ENCODE results near the gene GPR17.

DNA sequence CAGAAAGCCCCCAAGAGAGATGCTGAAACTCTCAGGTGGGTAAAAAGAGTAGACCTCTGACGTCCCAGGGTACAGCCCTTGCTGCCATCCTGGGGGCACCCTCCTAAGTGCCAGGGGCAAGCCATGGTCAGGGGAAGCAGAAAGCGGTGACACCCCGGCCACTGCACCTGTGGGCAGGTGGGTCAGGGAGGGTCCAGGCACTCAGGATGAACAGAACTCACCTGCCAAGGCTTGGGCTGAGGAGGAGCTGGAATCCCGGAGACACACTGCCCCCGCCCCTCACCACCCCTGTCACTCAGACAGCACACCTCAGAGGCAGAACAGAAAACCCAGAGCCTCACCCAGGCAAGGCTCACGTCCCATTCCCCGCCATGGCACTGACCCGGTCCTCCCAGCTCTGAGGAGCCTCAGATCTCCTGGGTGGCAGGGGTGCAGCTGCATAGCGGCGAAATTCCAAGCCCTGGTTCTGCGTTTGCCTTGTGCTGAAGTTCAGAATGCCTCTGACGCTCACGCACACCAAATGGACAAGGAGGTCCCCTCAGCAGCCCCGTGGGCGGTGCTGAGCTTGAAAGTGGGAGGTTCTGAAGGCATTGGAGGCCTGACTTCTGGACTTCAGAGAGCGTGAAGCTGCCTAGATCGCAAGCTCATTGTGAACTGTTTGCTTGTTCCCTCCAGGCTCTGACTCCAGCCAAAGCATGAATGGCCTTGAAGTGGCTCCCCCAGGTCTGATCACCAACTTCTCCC, 4.3 kb downstream of the GPR17 start:
- TF ChIP-seq, protein P1, sequence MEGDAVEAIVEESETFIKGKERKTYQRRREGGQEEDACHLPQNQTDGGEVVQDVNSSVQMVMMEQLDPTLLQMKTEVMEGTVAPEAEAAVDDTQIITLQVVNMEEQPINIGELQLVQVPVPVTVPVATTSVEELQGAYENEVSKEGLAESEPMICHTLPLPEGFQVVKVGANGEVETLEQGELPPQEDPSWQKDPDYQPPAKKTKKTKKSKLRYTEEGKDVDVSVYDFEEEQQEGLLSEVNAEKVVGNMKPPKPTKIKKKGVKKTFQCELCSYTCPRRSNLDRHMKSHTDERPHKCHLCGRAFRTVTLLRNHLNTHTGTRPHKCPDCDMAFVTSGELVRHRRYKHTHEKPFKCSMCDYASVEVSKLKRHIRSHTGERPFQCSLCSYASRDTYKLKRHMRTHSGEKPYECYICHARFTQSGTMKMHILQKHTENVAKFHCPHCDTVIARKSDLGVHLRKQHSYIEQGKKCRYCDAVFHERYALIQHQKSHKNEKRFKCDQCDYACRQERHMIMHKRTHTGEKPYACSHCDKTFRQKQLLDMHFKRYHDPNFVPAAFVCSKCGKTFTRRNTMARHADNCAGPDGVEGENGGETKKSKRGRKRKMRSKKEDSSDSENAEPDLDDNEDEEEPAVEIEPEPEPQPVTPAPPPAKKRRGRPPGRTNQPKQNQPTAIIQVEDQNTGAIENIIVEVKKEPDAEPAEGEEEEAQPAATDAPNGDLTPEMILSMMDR (conservative IDR thresholded peaks at IDR 0.05; ENCODE audit: low read depth in 2 of 2) = no peak
- TF ChIP-seq, protein P2, sequence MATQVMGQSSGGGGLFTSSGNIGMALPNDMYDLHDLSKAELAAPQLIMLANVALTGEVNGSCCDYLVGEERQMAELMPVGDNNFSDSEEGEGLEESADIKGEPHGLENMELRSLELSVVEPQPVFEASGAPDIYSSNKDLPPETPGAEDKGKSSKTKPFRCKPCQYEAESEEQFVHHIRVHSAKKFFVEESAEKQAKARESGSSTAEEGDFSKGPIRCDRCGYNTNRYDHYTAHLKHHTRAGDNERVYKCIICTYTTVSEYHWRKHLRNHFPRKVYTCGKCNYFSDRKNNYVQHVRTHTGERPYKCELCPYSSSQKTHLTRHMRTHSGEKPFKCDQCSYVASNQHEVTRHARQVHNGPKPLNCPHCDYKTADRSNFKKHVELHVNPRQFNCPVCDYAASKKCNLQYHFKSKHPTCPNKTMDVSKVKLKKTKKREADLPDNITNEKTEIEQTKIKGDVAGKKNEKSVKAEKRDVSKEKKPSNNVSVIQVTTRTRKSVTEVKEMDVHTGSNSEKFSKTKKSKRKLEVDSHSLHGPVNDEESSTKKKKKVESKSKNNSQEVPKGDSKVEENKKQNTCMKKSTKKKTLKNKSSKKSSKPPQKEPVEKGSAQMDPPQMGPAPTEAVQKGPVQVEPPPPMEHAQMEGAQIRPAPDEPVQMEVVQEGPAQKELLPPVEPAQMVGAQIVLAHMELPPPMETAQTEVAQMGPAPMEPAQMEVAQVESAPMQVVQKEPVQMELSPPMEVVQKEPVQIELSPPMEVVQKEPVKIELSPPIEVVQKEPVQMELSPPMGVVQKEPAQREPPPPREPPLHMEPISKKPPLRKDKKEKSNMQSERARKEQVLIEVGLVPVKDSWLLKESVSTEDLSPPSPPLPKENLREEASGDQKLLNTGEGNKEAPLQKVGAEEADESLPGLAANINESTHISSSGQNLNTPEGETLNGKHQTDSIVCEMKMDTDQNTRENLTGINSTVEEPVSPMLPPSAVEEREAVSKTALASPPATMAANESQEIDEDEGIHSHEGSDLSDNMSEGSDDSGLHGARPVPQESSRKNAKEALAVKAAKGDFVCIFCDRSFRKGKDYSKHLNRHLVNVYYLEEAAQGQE (IDR thresholded peaks at IDR 0.05; ENCODE audit: unreplicated experiment) = no peak
- TF ChIP-seq POLR2AphosphoS5 (IDR thresholded peaks at IDR 0.05; ENCODE audit: low read depth) = no peak
- TF ChIP-seq EZH2phosphoT487 (IDR thresholded peaks at IDR 0.05; ENCODE audit: unreplicated experiment) = no peak
- no peak for TF ChIP-seq EZH2 (IDR thresholded peaks at IDR 0.05; ENCODE audit: low read depth, unreplicated experiment)
- TF ChIP-seq ZNF114 (CRISPR knock-in tag; IDR thresholded peaks at IDR 0.05) = no peak
- no peak for TF ChIP-seq JUNB (IDR thresholded peaks at IDR 0.05; ENCODE audit: unreplicated experiment)
- no peak for TF ChIP-seq NANOG (IDR thresholded peaks at IDR 0.05; ENCODE audit: borderline replicate concordance)
- TF ChIP-seq STAT1 (IDR thresholded peaks at IDR 0.05; ENCODE audit: unreplicated experiment) = no peak
- no peak for TF ChIP-seq CREB1 (CRISPR knock-in tag; IDR thresholded peaks at IDR 0.05; ENCODE audit: low read depth)
- TF ChIP-seq, protein P3, sequence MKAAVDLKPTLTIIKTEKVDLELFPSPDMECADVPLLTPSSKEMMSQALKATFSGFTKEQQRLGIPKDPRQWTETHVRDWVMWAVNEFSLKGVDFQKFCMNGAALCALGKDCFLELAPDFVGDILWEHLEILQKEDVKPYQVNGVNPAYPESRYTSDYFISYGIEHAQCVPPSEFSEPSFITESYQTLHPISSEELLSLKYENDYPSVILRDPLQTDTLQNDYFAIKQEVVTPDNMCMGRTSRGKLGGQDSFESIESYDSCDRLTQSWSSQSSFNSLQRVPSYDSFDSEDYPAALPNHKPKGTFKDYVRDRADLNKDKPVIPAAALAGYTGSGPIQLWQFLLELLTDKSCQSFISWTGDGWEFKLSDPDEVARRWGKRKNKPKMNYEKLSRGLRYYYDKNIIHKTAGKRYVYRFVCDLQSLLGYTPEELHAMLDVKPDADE (IDR thresholded peaks at IDR 0.05) = no peak
- no peak for TF ChIP-seq ZNF331 (CRISPR knock-in tag; IDR thresholded peaks at IDR 0.05; ENCODE audit: low read depth)
- TF ChIP-seq, protein P4, sequence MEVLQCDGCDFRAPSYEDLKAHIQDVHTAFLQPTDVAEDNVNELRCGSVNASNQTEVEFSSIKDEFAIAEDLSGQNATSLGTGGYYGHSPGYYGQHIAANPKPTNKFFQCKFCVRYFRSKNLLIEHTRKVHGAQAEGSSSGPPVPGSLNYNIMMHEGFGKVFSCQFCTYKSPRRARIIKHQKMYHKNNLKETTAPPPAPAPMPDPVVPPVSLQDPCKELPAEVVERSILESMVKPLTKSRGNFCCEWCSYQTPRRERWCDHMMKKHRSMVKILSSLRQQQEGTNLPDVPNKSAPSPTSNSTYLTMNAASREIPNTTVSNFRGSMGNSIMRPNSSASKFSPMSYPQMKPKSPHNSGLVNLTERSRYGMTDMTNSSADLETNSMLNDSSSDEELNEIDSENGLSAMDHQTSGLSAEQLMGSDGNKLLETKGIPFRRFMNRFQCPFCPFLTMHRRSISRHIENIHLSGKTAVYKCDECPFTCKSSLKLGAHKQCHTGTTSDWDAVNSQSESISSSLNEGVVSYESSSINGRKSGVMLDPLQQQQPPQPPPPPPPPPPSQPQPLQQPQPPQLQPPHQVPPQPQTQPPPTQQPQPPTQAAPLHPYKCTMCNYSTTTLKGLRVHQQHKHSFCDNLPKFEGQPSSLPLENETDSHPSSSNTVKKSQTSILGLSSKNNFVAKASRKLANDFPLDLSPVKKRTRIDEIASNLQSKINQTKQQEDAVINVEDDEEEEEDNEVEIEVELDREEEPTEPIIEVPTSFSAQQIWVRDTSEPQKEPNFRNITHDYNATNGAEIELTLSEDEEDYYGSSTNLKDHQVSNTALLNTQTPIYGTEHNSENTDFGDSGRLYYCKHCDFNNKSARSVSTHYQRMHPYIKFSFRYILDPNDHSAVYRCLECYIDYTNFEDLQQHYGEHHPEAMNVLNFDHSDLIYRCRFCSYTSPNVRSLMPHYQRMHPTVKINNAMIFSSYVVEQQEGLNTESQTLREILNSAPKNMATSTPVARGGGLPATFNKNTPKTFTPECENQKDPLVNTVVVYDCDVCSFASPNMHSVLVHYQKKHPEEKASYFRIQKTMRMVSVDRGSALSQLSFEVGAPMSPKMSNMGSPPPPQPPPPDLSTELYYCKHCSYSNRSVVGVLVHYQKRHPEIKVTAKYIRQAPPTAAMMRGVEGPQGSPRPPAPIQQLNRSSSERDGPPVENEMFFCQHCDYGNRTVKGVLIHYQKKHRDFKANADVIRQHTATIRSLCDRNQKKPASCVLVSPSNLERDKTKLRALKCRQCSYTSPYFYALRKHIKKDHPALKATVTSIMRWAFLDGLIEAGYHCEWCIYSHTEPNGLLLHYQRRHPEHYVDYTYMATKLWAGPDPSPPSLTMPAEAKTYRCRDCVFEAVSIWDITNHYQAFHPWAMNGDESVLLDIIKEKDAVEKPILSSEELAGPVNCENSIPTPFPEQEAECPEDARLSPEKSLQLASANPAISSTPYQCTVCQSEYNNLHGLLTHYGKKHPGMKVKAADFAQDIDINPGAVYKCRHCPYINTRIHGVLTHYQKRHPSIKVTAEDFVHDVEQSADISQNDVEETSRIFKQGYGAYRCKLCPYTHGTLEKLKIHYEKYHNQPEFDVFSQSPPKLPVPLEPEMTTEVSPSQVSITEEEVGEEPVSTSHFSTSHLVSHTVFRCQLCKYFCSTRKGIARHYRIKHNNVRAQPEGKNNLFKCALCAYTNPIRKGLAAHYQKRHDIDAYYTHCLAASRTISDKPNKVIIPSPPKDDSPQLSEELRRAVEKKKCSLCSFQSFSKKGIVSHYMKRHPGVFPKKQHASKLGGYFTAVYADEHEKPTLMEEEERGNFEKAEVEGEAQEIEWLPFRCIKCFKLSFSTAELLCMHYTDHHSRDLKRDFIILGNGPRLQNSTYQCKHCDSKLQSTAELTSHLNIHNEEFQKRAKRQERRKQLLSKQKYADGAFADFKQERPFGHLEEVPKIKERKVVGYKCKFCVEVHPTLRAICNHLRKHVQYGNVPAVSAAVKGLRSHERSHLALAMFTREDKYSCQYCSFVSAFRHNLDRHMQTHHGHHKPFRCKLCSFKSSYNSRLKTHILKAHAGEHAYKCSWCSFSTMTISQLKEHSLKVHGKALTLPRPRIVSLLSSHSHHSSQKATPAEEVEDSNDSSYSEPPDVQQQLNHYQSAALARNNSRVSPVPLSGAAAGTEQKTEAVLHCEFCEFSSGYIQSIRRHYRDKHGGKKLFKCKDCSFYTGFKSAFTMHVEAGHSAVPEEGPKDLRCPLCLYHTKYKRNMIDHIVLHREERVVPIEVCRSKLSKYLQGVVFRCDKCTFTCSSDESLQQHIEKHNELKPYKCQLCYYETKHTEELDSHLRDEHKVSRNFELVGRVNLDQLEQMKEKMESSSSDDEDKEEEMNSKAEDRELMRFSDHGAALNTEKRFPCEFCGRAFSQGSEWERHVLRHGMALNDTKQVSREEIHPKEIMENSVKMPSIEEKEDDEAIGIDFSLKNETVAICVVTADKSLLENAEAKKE (CRISPR knock-in tag; IDR thresholded peaks at IDR 0.05) = no peak

All from GM23338 (cell line).